H1 (cell line): ENCODE results near the gene ZNF212. TPM values are rescaled to one million over a fixed set of nuclear protein-coding genes. Genes with fewer than 3 reads are reported as not detected.

Experiments
- CTCF ChIA-PET: fragments of 300-600 bp; sonication (Branson Sonifier 250); formaldehyde crosslinking; loops from one replicate; lab custom pipeline; 2021; ENCODE audit not compliant: partially characterized antibody; lab: Charles Lee
- POLR2A ChIA-PET: fragments of 300-600 bp; sonication (Branson Sonifier 250); formaldehyde crosslinking; loops from one replicate; lab custom pipeline; 2021; ENCODE audit warnings: inconsistent platforms; ENCODE audit not compliant: partially characterized antibody; lab: Charles Lee
- DNase-seq, 2 experiments: peaks; one replicate each; pipeline versions ENCODE4 v3.0.0 to v3.0.0-alpha.2; 2010 to 2022; ENCODE audit warnings: low spot score in 2 of 2, low read depth in 1 of 2, mixed read lengths in 1 of 2
- FAIRE-seq: peaks from 2 replicates; lab custom pipeline; 2011; peaks lifted over from hg19 to GRCh38; lab: Jason Lieb, UNC
- H2AFZ ChIP-seq: 2 replicates; pipeline ENCODE4 v1.8.1; 2012; ENCODE audit warnings: low read length, inconsistent platforms
- H2AK5ac ChIP-seq: 2 replicates; pipeline ENCODE4 v1.6.1; 2013; ENCODE audit warnings: low read depth, low read length
- H2BK120ac ChIP-seq: replicated peaks from 2 replicates; pipeline ENCODE3; 2013; ENCODE audit warnings: low read depth, low read length, inconsistent platforms
- H2BK12ac ChIP-seq: 2 replicates; pipeline ENCODE4 v1.6.1; 2013; ENCODE audit warnings: low read depth, low read length
- H2BK15ac ChIP-seq: 2 replicates; pipeline ENCODE4 v1.6.1; 2013; ENCODE audit warnings: low read length
- H2BK20ac ChIP-seq: 2 replicates; pipeline ENCODE4 v1.6.1; 2013; ENCODE audit warnings: low read length
- H2BK5ac ChIP-seq: 2 replicates; pipeline ENCODE4 v1.6.1; 2013; ENCODE audit warnings: low read depth, low read length
- H3K14ac ChIP-seq: 2 replicates; pipeline ENCODE4 v1.6.1; 2013; ENCODE audit warnings: inconsistent platforms; ENCODE audit not compliant: insufficient read length
- H3K18ac ChIP-seq: 2 replicates; pipeline ENCODE4 v1.6.1; 2013; ENCODE audit warnings: low read length; ENCODE audit errors: extremely low read depth
- H3K23ac ChIP-seq: 2 replicates; pipeline ENCODE4 v1.6.1; 2013; ENCODE audit warnings: inconsistent platforms; ENCODE audit not compliant: insufficient read length
- H3K23me2 ChIP-seq: 2 replicates; pipeline ENCODE4 v1.6.1; 2013; ENCODE audit warnings: low read depth, low read length
- H3K27ac ChIP-seq: 2 replicates; pipeline ENCODE4 v1.6.1; 2011; ENCODE audit warnings: low read depth, low read length, inconsistent platforms
- H3K27me3 ChIP-seq, 4 experiments: replicated peaks in 1 of 4; 1 replicate in 1 of 4; 2 replicates in 3 of 4; pipeline versions ENCODE4 v1.6.1 to v1.8.1; 2011 to 2013; ENCODE audit warnings: low read length in 3 of 4, mild to moderate bottlenecking in 3 of 4, inconsistent platforms in 2 of 4, mixed read lengths in 2 of 4, moderate library complexity in 1 of 4; ENCODE audit not compliant: control insufficient read depth in 3 of 4, insufficient read depth in 3 of 4; ENCODE audit errors: extremely low read depth in 1 of 4
- H3K36me3 ChIP-seq, 4 experiments: 2 replicates each; pipeline versions ENCODE4 v1.6.1 to v1.8.1; 2011 to 2013; ENCODE audit warnings: mild to moderate bottlenecking in 4 of 4, low read length in 3 of 4, moderate library complexity in 2 of 4, control low read depth in 1 of 4, inconsistent platforms in 1 of 4; ENCODE audit not compliant: insufficient read depth in 4 of 4, control insufficient read depth in 2 of 4
- H3K4ac ChIP-seq: replicated peaks from 2 replicates; pipeline ENCODE3; 2013; ENCODE audit warnings: low read length, low read depth, mixed read lengths, inconsistent platforms; ENCODE audit not compliant: insufficient read length
- H3K4me1 ChIP-seq, 4 experiments: replicated peaks in 1 of 4; 1 replicate in 1 of 4; 2 replicates in 3 of 4; pipeline versions ENCODE4 v1.6.1 to v1.8.1; 2011 to 2013; ENCODE audit warnings: low read length in 3 of 4, inconsistent platforms in 2 of 4, mixed read lengths in 1 of 4; ENCODE audit not compliant: insufficient read depth in 4 of 4, control insufficient read depth in 3 of 4
- H3K4me2 ChIP-seq, 2 experiments: 2 replicates each; pipeline versions ENCODE4 v1.6.1 to v1.8.1; 2011 to 2013; ENCODE audit warnings: low read depth in 2 of 2, low read length in 2 of 2, control low read depth in 1 of 2, inconsistent platforms in 1 of 2, mild to moderate bottlenecking in 1 of 2; ENCODE audit not compliant: insufficient read depth in 1 of 2
- H3K4me3 ChIP-seq, 4 experiments: fragments of 200-600, 300-600 bp in 1 of 4; sonication (generic), shearing (Covaris generic), sonication (Bioruptor Twin) in 1 of 4; 2 replicates each; pipeline versions ENCODE4 v1.5.1 to v1.8.1; 2011 to 2016; ENCODE audit warnings: low read length in 4 of 4, low read depth in 3 of 4, control low read depth in 2 of 4, inconsistent platforms in 2 of 4, mild to moderate bottlenecking in 2 of 4, mixed read lengths in 1 of 4, moderate library complexity in 1 of 4; ENCODE audit not compliant: insufficient read depth in 2 of 4; ENCODE audit errors: extremely low read depth in 1 of 4
- H3K56ac ChIP-seq: replicated peaks from 2 replicates; pipeline ENCODE3; 2013; ENCODE audit warnings: low read depth, mild to moderate bottlenecking, mixed read lengths, low read length, inconsistent platforms; ENCODE audit not compliant: insufficient read length
- H3K79me1 ChIP-seq: 2 replicates; pipeline ENCODE4 v1.6.1; 2013; ENCODE audit warnings: low read depth, low read length, control low read depth
- H3K79me2 ChIP-seq, 2 experiments: 2 replicates each; pipeline versions ENCODE4 v1.6.1 to v1.8.1; 2012 to 2013; ENCODE audit warnings: low read length in 2 of 2, mild to moderate bottlenecking in 2 of 2, inconsistent platforms in 1 of 2; ENCODE audit not compliant: insufficient read depth in 2 of 2, control insufficient read depth in 1 of 2
- H3K9ac ChIP-seq, 4 experiments: replicated peaks in 1 of 4; 1 replicate in 1 of 4; 2 replicates in 3 of 4; pipeline versions ENCODE4 v1.6.1 to v1.8.1; 2011 to 2013; ENCODE audit warnings: low read depth in 3 of 4, low read length in 3 of 4, control low read depth in 2 of 4, mild to moderate bottlenecking in 2 of 4, moderate library complexity in 2 of 4, inconsistent platforms in 1 of 4; ENCODE audit errors: extremely low read depth in 1 of 4
- H3K9me3 ChIP-seq, 2 experiments: 2 replicates each; pipeline versions ENCODE4 v1.6.1 to v1.8.1; 2012 to 2013; ENCODE audit warnings: mild to moderate bottlenecking in 2 of 2, moderate library complexity in 2 of 2, control low read depth in 1 of 2, inconsistent platforms in 1 of 2, low read depth in 1 of 2, low read length in 1 of 2, mixed read lengths in 1 of 2; ENCODE audit not compliant: insufficient read depth in 2 of 2
- H4K20me1 ChIP-seq, 2 experiments: replicated peaks in 1 of 2; 2 replicates each; pipeline versions ENCODE3 to v1.8.1; 2011 to 2013; ENCODE audit warnings: inconsistent platforms in 2 of 2, low read length in 2 of 2, mild to moderate bottlenecking in 1 of 2; ENCODE audit not compliant: insufficient read depth in 2 of 2, control insufficient read depth in 1 of 2
- H4K5ac ChIP-seq: 2 replicates; pipeline ENCODE4 v1.6.1; 2013; ENCODE audit warnings: low read length, low read depth, mixed read lengths, inconsistent platforms; ENCODE audit not compliant: insufficient read length
- H4K8ac ChIP-seq: 2 replicates; pipeline ENCODE4 v1.8.0; 2013; ENCODE audit warnings: mild to moderate bottlenecking, moderate library complexity, low read length, inconsistent platforms; ENCODE audit not compliant: insufficient read depth; ENCODE audit errors: extremely low read depth
- H4K91ac ChIP-seq: replicated peaks from 2 replicates; pipeline ENCODE3; 2013; ENCODE audit warnings: low read length, mixed read lengths, inconsistent platforms; ENCODE audit not compliant: insufficient read length
- CBX5 ChIP-seq: fragments of 300-800, 300-1000 bp; sonication (generic); IDR thresholded peaks from 2 replicates; pipeline ENCODE4 v1.7.1; 2016; ENCODE audit warnings: antibody characterized with exemption, low read length, low read depth
- FOSL1 ChIP-seq: IDR thresholded peaks from 2 replicates; pipeline ENCODE4 v1.6.1; 2011; ENCODE audit warnings: mild to moderate bottlenecking, low read depth, low read length, moderate library complexity; ENCODE audit not compliant: insufficient read depth
- KDM4A ChIP-seq: IDR thresholded peaks from one replicate; pipeline ENCODE4 v1.7.1; 2012; ENCODE audit warnings: low read depth, mild to moderate bottlenecking, moderate library complexity, low read length, inconsistent platforms; ENCODE audit not compliant: severe bottlenecking
- POLR2A ChIP-seq, 2 experiments: IDR thresholded peaks; 1 replicate in 1 of 2; 2 replicates in 1 of 2; pipeline ENCODE4 v1.6.1; 2011; ENCODE audit warnings: low read depth in 2 of 2, low read length in 2 of 2, mild to moderate bottlenecking in 2 of 2; ENCODE audit errors: control extremely low read depth in 1 of 2
- POU5F1 ChIP-seq: IDR thresholded peaks from 2 replicates; pipeline ENCODE4 v1.6.1; 2011; ENCODE audit warnings: low read depth, mild to moderate bottlenecking, low read length, moderate library complexity
- RBBP5 ChIP-seq: IDR thresholded peaks from 2 replicates; pipeline ENCODE4 v1.7.1; 2012; ENCODE audit warnings: low read depth, mild to moderate bottlenecking, inconsistent platforms, low read length, moderate library complexity, borderline replicate concordance
- WGBS, 2 experiments: shearing (Covaris generic) in 1 of 2; methylation state at CpG; one replicate each; pipeline versions ENCODE4 v1.1.6 to v1.1.7; 2013 to 2015; ENCODE audit warnings: low lambda C conversion rate in 2 of 2, mixed read lengths in 2 of 2, inconsistent platforms in 1 of 2, low coverage in 1 of 2, missing lambda C conversion rate in 1 of 2; ENCODE audit not compliant: insufficient replicate concordance in 2 of 2, insufficient coverage in 1 of 2, insufficient read length in 1 of 2; ENCODE audit errors: extremely low coverage in 1 of 2, missing lambda C conversion rate in 1 of 2; 5-methylcytosine and 5-hydroxymethylcytosine counted together
- polyA plus RNA-seq, 7 experiments: library from polyadenylated mRNA; depleted of rRNA in 3 of 7; stranded (reverse) in 5 of 7; unstranded in 2 of 7; fragments of >200 nt in 5 of 7; fragments of 200-250 nt in 2 of 7; gene quantifications; 1 replicate in 5 of 7; 2 replicates in 1 of 7; 4 replicates in 1 of 7; pipeline versions ENCODE4 v1.2.1 to v1.2.3, GENCODE V29; 2011 to 2013; ENCODE audit warnings: missing spikeins in 2 of 7, mixed read lengths in 2 of 7
- total RNA-seq: library from RNA; stranded (reverse); fragmentation: NEBNext Ultra II Directional; extraction: Animal tissue kit (Norgen Biotek cat#: 25700); gene quantifications from 2 replicates; pipeline ENCODE4 v1.2.1, GENCODE V29; 2021

Gene ZNF212
- total and polyA plus RNA-seq, 2 of the 8 experiments (the other 6 are each of a cell fraction or from before 2014, with no cell fraction given) = 6.7 to 19.3 TPM

DNA sequence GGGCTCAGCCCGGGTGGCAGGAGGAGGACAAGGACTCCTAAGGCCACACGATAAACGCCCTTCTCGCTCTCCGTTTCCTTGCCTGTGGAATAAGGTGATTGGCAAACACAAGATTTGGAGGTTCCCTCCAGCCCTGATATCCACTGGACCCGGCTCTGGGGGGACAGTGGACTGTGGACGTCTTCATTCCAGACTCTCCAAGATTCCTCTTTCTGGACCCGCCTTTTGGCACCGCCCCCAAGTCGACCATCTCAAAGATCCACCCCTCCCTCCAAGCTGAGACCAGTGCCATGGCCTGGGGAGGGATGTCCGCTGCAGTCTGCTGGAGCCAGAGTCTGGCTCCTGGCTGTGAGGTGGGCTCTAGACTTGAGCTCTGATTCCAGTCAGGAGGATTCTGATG, 46.2 kb downstream of the ZNF212 start:
- peak overlapping the region; percentile 73 to 79 (median 74) for H3K4me3 ChIP-seq
- no peak overlapping the region for H2BK15ac ChIP-seq
- no peak overlapping the region for H3K23ac ChIP-seq
- no peak for DNase-seq
- H3K79me1 ChIP-seq = peaks cover 3% of the 10 kb centered on the region
- peak overlapping the region; percentile 59 for H4K91ac ChIP-seq
- FAIRE-seq = no peak
- no peaks in the 10 kb centered on the region for H3K9me3 ChIP-seq
- peaks cover 0 to 5% of the 10 kb centered on the region in 2 experiments for H4K20me1 ChIP-seq
- H2BK12ac ChIP-seq = no peak overlapping the region
- H2BK5ac ChIP-seq = peak overlapping the region; percentile 44; the same call in 1 of the 2 replicates
- peak overlapping the region; percentile 60; the same call in 1 of the 2 replicates for H2AFZ ChIP-seq
- CTCF ChIA-PET = interaction anchor here (0.9 to 4.4 kb wide), 11 partner anchors 9 to 120 kb away, joined by 3 to 21 read pairs (median 7); partner anchors contain the start of genes ZNF282 and ZNF783
- POLR2A ChIA-PET = interaction anchor here (0.7 to 1.7 kb wide), 7 partner anchors 10 to 194 kb away, joined by 3 to 6 read pairs (median 4); partner anchors contain the start of genes ZNF777 and ZNF783
- H3K18ac ChIP-seq = peak overlapping the region; percentile 78
- H3K9ac ChIP-seq = peak overlapping the region; percentile 63 to 76 (median 74)
- H3K4ac ChIP-seq = peak overlapping the region; percentile 33
- H4K5ac ChIP-seq = no peak overlapping the region
- H3K27ac ChIP-seq = no peak overlapping the region
- no peak overlapping the region for H2BK20ac ChIP-seq
- H3K27me3 ChIP-seq = peaks cover 0 to 8% (median 4%) of the 10 kb centered on the region in 4 experiments; a peak in 3 of 7 replicates
- H3K4me2 ChIP-seq = peak overlapping the region; percentile 91 to 97
- peaks cover 0 to 6% (median 4%) of the 10 kb centered on the region in 4 experiments; a peak in 5 of 7 replicates for H3K4me1 ChIP-seq
- H2AK5ac ChIP-seq = no peak overlapping the region
- no peak overlapping the region for H2BK120ac ChIP-seq
- WGBS, 2 experiments = 14% methylated on average over 11 of the region's 11 CpGs; no CpG with 5 or more reads in 1 of the 2 experiments
- H3K23me2 ChIP-seq = peaks cover 5% of the 10 kb centered on the region
- H3K14ac ChIP-seq = no peak overlapping the region
- peak overlapping the region; percentile 96; the same call in 1 of the 2 replicates for H4K8ac ChIP-seq
- H3K36me3 ChIP-seq = peaks cover 0 to 7% (median 0%) of the 10 kb centered on the region in 4 experiments; a peak in 1 of 8 replicates
- H3K56ac ChIP-seq = no peak overlapping the region
- no peaks in the 10 kb centered on the region for H3K79me2 ChIP-seq
- no peak for TF ChIP-seq POU5F1
- no peak for TF ChIP-seq FOSL1
- TF ChIP-seq KDM4A = peak; percentile 8
- peak in 1 of 2 experiments; percentile 5; a peak in 1 of 3 replicates for TF ChIP-seq POLR2A (IDR thresholded peaks at IDR 0.05; ENCODE audit: control extremely low read depth in 1 of 2, low read depth in 2 of 2, low read length in 2 of 2)
- TF ChIP-seq RBBP5 = no peak
- TF ChIP-seq CBX5 = no peak
- TF ChIP-seq, all 59 proteins: peak for 2
